WTC11 (cell line): Measurements from ENCODE around the gene ATPAF2. TPM values are rescaled to one million over a fixed set of nuclear protein-coding genes. Genes with fewer than 3 reads are reported as not detected.

Source experiments
- ATAC-seq: fragments of 200-7000 bp; cut with Tn5 transposase; 2 replicates; pipeline ENCODE4 v1.10.0; 2021; ENCODE audit warnings: mild to moderate bottlenecking, moderate library complexity
- CTCF ChIA-PET: fragments of 300-600 bp; sonication (Branson Sonifier 250); formaldehyde crosslinking; loops from one replicate; lab custom pipeline; 2021; ENCODE audit warnings: antibody characterized with exemption; lab: Charles Lee
- POLR2A ChIA-PET: fragments of 350-600 bp; sonication (Branson Sonifier 250); formaldehyde crosslinking; loops from one replicate; lab custom pipeline; 2021; ENCODE audit warnings: antibody characterized with exemption; lab: Charles Lee
- DNase-seq: peaks from one replicate; pipeline ENCODE4 v3.0.0; 2021; ENCODE audit warnings: low spot score
- H3K27ac Mint-ChIP-seq: 2 replicates; pipeline ENCODE4 v1.8.0; 2021; ENCODE audit warnings: mixed read lengths
- H3K27me3 Mint-ChIP-seq: 2 replicates; pipeline ENCODE4 v1.8.0; 2021; ENCODE audit warnings: low read depth, mild to moderate bottlenecking, moderate library complexity, mixed read lengths
- H3K36me3 Mint-ChIP-seq: 2 replicates; pipeline ENCODE4 v1.8.0; 2021; ENCODE audit warnings: mixed read lengths
- H3K4me1 Mint-ChIP-seq: 2 replicates; pipeline ENCODE4 v1.8.0; 2022; ENCODE audit warnings: mixed read lengths
- H3K4me3 Mint-ChIP-seq: 2 replicates; pipeline ENCODE4 v1.8.0; 2021; ENCODE audit warnings: mild to moderate bottlenecking, moderate library complexity, mixed read lengths
- H3K9me3 Mint-ChIP-seq: 2 replicates; pipeline ENCODE4 v1.8.0; 2021; ENCODE audit warnings: mixed read lengths
- ATF2 ChIP-seq: sonication (generic); formaldehyde crosslinking; IDR thresholded peaks from 2 replicates; pipeline ENCODE4 v1.8.1; 2022; ENCODE audit warnings: low read depth, missing genetic modification reagents, borderline replicate concordance
- ATF6 ChIP-seq: sonication (generic); formaldehyde crosslinking; IDR thresholded peaks from 2 replicates; pipeline ENCODE4 v1.8.1; 2023; ENCODE audit warnings: mild to moderate bottlenecking, missing genetic modification reagents
- CBFB ChIP-seq: sonication (generic); formaldehyde crosslinking; IDR thresholded peaks from 2 replicates; pipeline ENCODE4 v1.8.1; 2022; ENCODE audit warnings: mild to moderate bottlenecking, low read depth, missing genetic modification reagents
- CDX4 ChIP-seq: fragments of 250-450 bp; sonication (Bioruptor Pico); IDR thresholded peaks from 2 replicates; pipeline ENCODE4 v1.9.0; 2021; ENCODE audit warnings: moderate library complexity, mild to moderate bottlenecking, inconsistent platforms, borderline replicate concordance
- CREB1 ChIP-seq: sonication (generic); formaldehyde crosslinking; IDR thresholded peaks from 2 replicates; pipeline ENCODE4 v1.8.0; 2023; ENCODE audit warnings: mild to moderate bottlenecking, missing genetic modification reagents
- FOXJ3 ChIP-seq: sonication (generic); formaldehyde crosslinking; IDR thresholded peaks from 2 replicates; pipeline ENCODE4 v1.9.0; 2021; ENCODE audit warnings: missing genetic modification reagents, mild to moderate bottlenecking, borderline replicate concordance
- GABPB1 ChIP-seq: sonication (generic); formaldehyde crosslinking; IDR thresholded peaks from 2 replicates; pipeline ENCODE4 v1.8.1; 2023; ENCODE audit warnings: mild to moderate bottlenecking, missing genetic modification reagents
- JAZF1 ChIP-seq: fragments of 250-450 bp; sonication (Bioruptor Pico); IDR thresholded peaks from 2 replicates; pipeline ENCODE4 v1.9.0; 2021; ENCODE audit warnings: moderate library complexity, mild to moderate bottlenecking, inconsistent platforms
- MAX ChIP-seq: sonication (generic); formaldehyde crosslinking; IDR thresholded peaks from 2 replicates; pipeline ENCODE4 v1.8.0; 2022; ENCODE audit warnings: mild to moderate bottlenecking, missing genetic modification reagents
- PRDM15 ChIP-seq: sonication (generic); formaldehyde crosslinking; IDR thresholded peaks from 2 replicates; pipeline ENCODE4 v1.8.0; 2022; ENCODE audit warnings: missing genetic modification reagents
- SMAD4 ChIP-seq: sonication (generic); formaldehyde crosslinking; IDR thresholded peaks from 2 replicates; pipeline ENCODE4 v1.8.0; 2022; ENCODE audit warnings: mild to moderate bottlenecking, missing genetic modification reagents
- TCF7 ChIP-seq: sonication (generic); formaldehyde crosslinking; IDR thresholded peaks from 2 replicates; pipeline ENCODE4 v1.8.0; 2022; ENCODE audit warnings: mild to moderate bottlenecking, low read depth, missing genetic modification reagents, moderate library complexity
- ZBTB43 ChIP-seq: sonication (generic); formaldehyde crosslinking; IDR thresholded peaks from 2 replicates; pipeline ENCODE4 v1.8.1; 2023; ENCODE audit warnings: mild to moderate bottlenecking, missing genetic modification reagents
- ZNF416 ChIP-seq: fragments of 250-450 bp; sonication (Bioruptor Pico); IDR thresholded peaks from 2 replicates; pipeline ENCODE4 v1.9.0; 2021; ENCODE audit warnings: mild to moderate bottlenecking, inconsistent platforms
- ZNF425 ChIP-seq: fragments of 250-450 bp; sonication (Bioruptor Pico); conservative IDR thresholded peaks from 2 replicates; pipeline ENCODE4 v1.9.0; 2021; ENCODE audit warnings: mild to moderate bottlenecking
- total RNA-seq: library from RNA; stranded (reverse); gene quantifications from 3 replicates; pipeline ENCODE4 v1.2.3, GENCODE V29; 2021

Gene ATPAF2
- total RNA-seq, 1 experiment from 2014 or later, result 33.5 TPM

GRCh38 chr17:18038149-18038850 is 668 bp downstream of the ATPAF2 start:
- peak overlapping the region; percentile 89 for H3K4me3 Mint-ChIP-seq
- ChIA-PET POLR2A (no interaction called here), CTCF (interaction anchor here (1.0 to 1.1 kb wide), 2 partner anchors 33 to 147 kb away, joined by 3 to 4 read pairs; no protein-coding TSS in a partner anchor)
- DNase-seq (no peak), ATAC-seq (no peak)
- H3K27me3 Mint-ChIP-seq, result no peaks in the 10 kb centered on the region; the same call in 1 of the 2 replicates
- 0 out of 2 replicates have a peak overlapping the region, but pooled peaks have one; percentile 73 for H3K27ac Mint-ChIP-seq
- no peak for TF ChIP-seq JAZF1
- TF ChIP-seq CBFB (CRISPR knock-in tag), result no peak
- no peak for TF ChIP-seq GABPB1 (CRISPR knock-in tag)
- TF ChIP-seq FOXJ3, result no peak
- H3K9me3 Mint-ChIP-seq, result no peaks in the 10 kb centered on the region
- peaks cover 29% of the 10 kb centered on the region for H3K4me1 Mint-ChIP-seq
- H3K36me3 Mint-ChIP-seq, result no peaks in the 10 kb centered on the region

GRCh38 chr17:18037486-18037885 is 1.5 kb downstream of the ATPAF2 start:
- POLR2A ChIA-PET, result no interaction called here
- no peak for ATAC-seq
- Mint-ChIP-seq H3K4me3 (peak overlapping the region; percentile 89), H3K27me3 (no peaks in the 10 kb centered on the region; the same call in 1 of the 2 replicates), H3K36me3 (no peaks in the 10 kb centered on the region), H3K9me3 (no peaks in the 10 kb centered on the region), H3K4me1 (peaks cover 26% of the 10 kb centered on the region), H3K27ac (no peak overlapping the region)
- TF ChIP-seq TCF7 (CRISPR knock-in tag) (no peak), CDX4 (no peak), ZNF425 (CRISPR knock-in tag) (no peak), SMAD4 (CRISPR knock-in tag) (no peak), MAX (CRISPR knock-in tag) (no peak), PRDM15 (CRISPR knock-in tag) (no peak), CREB1 (CRISPR knock-in tag) (no peak), ATF2 (CRISPR knock-in tag) (no peak)
- CTCF ChIA-PET, result interaction anchor here (1.0 kb wide), 1 partner anchor 147 kb away, joined by 4 read pairs; no protein-coding TSS in a partner anchor
- no peak for DNase-seq

GRCh38 chr17:18035704-18036103 is 3.3 kb downstream of the ATPAF2 start:
- TF ChIP-seq ATF6 (CRISPR knock-in tag), result no peak
- TF ChIP-seq ZBTB43 (CRISPR knock-in tag), result no peak
- no peak for TF ChIP-seq ZNF416 (CRISPR knock-in tag)
- no peaks in the 10 kb centered on the region for H3K9me3 Mint-ChIP-seq

More at GRCh38 chr17:18035704-18036103, 3.3 kb downstream of the ATPAF2 start:
- ATAC-seq, result no peak
- ChIA-PET CTCF (interaction anchor here (1.4 to 3.1 kb wide), 2 partner anchors 41 to 255 kb away, joined by 3 to 32 read pairs; no protein-coding TSS in a partner anchor), POLR2A (no interaction called here)
- Mint-ChIP-seq H3K4me1 (peaks cover 18% of the 10 kb centered on the region), H3K27ac (no peak overlapping the region), H3K27me3 (no peaks in the 10 kb centered on the region; the same call in 1 of the 2 replicates), H3K36me3 (no peaks in the 10 kb centered on the region), H3K4me3 (no peak overlapping the region)
- no peak for DNase-seq
